ENCODE data around the gene TKFC.

TKFC gene, protein sequence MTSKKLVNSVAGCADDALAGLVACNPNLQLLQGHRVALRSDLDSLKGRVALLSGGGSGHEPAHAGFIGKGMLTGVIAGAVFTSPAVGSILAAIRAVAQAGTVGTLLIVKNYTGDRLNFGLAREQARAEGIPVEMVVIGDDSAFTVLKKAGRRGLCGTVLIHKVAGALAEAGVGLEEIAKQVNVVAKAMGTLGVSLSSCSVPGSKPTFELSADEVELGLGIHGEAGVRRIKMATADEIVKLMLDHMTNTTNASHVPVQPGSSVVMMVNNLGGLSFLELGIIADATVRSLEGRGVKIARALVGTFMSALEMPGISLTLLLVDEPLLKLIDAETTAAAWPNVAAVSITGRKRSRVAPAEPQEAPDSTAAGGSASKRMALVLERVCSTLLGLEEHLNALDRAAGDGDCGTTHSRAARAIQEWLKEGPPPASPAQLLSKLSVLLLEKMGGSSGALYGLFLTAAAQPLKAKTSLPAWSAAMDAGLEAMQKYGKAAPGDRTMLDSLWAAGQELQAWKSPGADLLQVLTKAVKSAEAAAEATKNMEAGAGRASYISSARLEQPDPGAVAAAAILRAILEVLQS

DNA sequence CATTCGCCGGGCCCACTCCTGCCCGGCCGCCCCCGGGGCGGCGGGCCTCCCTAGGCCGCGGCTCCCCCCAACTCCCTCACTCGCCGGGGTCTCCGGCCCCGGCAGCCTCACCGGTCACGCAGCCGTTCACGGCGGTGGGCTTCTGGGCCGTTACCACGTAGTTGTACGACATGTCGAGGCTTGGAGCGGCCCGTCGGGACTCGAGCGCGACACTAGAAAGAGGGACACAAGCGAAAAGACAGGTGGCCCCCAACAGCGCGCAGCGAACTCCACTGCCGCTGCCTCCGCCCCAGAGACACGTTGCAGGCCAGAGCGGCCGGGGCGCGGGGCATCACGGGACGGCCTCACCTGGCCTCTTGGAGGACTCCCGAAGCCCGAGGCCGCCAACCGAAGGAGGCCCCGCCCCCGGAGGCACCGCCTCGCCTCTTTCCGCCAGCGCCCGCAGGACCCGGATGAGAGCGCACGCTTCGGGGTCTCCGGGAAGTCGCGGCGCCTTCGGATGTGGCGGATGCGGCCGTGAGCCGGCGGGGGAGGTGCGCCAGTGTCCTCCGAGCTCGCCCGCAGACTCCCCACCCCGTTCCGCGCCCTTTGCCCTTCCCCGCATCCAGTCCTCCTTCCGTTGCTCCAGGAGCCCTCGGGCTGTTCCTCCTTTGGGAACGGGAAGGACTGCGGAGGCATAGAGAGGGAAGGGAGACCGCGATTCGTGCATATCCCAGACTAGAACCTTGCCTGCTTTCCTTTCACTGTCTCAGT is at the start of gene TKFC, which contains the start of gene DDB1:
TSS of gene TKFC (plus strand) at position 432 of the 753 bp plus-strand sequence. CDS start 1,501 bp downstream, outside the sequence.
TSS of gene DDB1 (minus strand) at position 309 of the 753 bp plus-strand sequence. CDS start at position 172, 137 bp downstream.
- peak; percentile 83 to 93 (median 84) for DNase-seq

DNA sequence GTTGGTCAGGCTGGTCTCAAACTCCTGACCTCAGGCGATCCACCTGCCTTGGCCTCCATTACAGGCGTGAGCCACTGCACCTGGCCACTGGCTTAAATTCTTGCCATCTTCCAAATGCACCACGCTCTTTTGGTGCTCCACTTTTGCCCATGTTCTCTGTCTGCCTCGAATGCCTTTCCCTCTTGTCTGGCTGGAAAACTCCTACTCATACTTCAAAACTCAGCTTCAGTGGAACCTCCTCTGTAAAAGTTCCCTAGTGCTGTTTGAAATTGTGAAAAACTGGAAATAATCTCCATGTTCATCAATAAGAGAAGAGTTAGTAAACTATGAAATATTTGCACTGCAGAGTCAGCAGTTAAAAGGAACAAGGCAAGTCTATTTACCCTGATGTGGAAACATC is 49.4 kb upstream of the TKFC start:
- no peak for DNase-seq

DNA sequence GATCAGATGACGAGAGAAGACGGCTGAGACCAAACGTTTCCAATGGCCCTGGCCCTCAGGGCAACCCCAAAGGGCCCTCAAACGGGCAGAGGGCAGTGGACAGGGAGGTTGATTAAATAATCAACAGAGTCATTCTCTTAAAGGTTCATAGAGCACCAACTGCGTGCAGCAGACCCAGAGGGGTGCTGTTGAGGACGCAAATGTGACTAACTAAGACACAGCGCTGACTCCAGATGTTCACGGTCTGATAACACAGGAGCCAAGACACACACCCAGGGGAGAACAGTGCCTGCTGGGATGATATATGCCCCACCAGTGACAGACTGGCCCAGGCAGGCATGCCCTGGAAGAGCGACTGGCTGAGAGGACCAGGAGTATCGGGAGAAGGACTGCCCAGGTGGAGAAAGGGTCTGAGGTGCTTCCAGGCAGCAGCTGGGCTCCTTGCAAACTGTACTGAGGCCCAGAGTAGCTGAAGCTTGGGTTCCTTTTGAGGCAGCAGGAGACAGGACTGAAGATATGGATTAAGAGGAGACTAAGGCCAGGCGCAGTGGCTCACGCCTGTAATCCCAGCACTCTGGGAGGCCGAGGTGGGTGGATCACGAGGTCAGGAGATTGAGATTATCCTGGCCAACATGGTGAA is 45.6 kb upstream of the TKFC start:
- DNase-seq: no peak

DNA sequence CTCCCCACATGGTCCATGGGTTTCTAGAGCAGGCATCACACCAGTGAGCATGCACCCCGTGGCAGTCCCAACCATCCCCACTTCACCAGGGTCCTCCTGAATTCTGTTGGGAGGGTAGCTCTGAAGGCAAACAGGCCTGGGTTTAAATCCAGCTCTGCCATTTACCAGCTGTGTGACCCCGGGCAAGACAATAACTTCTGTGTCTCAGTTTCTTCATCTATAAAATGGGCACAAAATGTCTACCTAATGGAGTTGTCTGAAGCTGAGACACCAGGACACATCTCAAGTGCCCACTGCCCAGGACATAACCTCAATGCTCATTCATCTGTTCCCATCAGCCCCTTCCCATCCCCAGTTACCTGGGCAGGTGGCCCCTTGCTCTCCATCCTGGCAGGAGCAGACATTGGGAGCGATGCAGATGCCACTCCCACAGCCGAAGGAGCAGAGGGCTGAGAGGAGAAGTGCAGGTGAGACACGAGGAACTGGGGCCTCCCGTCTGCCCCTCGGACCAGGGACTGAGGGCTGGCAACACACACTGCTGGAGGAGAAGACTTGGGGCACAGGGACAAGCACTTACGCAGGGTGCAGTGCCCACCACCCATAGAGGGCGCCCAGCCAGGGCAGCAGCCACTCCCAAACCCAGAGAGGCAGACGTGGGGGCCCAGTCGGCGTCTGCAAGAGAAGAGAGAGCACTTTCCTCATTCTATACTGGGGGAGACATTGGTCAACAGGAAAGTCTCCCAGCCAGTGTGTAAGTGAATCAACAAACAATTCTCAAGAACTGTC is 41.9 kb upstream of the TKFC start:
- no peak for DNase-seq

DNA sequence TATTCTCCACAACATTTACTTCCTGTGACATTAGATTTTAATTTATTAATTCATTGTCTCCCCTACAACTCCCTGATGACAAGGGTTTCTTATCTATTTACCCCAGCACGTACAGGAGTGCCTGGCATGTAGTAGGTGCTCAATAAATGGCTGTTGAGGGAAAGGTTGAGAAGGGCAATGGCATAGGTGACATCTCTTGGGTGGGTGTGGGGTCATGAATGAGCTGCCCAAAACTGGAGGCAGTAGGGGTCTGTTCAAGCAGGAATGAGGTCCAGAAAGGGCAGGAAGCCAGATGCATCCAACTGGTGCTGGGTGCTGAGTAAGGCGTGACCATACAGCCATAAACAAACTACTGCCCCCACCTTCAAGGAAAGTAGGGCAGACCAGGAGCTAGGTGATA is 40.7 kb upstream of the TKFC start:
- no peak for DNase-seq

- peak; percentile 67 to 71 (median 69) for DNase-seq
Observed at GRCh38 chr11:61293867-61294716, 38.9 kb upstream of the TKFC start.

DNA sequence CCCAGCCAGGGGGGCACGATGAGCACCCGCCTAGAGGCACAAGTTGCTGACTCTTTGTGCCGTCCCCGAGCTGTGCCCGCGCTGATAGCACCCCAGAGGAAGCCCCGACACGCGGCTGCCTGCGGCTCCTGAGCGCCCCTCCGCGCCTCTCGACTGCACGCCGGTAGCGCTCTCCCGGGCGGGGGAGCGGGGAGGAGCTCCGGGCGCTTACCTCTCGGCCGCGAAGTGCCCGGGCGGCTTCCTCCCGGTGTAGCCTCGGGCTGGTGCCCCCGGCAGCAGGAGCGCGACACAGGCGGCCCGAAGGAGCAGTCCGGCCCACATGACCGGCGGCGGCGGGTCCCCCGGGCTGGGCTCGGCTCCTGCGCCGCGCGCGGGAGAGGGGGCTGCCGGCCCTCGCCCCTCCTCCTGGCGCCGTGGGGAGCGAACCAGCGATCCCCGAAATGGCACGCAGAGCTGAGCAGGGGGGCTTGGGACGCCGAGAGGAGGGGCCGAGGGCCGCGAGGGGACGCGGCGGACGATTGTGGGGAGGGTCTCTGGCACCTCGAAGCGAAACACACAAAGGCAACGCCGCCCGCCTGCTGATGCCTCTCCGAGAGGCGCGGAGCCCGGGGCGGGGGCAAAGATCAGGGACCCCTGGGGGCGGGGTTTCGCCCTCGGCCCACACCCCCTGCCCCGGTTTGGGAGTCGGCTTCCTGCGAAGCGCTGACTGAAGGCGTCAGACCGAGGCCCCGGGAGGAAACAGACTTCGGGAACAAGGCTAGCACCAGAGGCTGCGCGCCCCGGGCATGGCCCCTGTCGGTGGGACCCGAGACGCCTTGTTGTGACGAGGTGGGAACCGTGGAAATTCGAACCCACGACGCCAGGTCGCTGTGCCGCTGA is 38.1 kb upstream of the TKFC start, which contains the start of gene VWCE:
TSS of gene VWCE (minus strand) at position 600 of the 879 bp plus-strand sequence. CDS start at position 321, 279 bp downstream.
- DNase-seq: peak; percentile 56 to 80 (median 59)

DNA sequence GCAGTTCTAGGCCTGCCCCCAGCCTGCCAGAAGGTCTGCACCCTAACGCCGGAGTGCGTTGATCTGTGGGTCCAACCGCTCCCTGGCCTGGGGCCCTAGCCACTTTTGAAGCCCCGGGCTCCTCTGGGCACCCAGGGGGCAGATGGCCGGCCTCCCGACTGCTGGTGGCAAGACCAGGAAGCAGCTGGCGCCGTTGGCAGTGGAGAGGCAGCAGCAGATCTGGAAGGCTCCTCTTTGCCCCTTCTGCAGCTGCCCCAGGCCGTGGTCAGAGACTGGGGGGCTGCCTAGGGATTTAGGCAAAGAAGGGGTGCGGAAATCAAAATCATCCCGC is 37.5 kb upstream of the TKFC start:
- no peak for DNase-seq

DNA sequence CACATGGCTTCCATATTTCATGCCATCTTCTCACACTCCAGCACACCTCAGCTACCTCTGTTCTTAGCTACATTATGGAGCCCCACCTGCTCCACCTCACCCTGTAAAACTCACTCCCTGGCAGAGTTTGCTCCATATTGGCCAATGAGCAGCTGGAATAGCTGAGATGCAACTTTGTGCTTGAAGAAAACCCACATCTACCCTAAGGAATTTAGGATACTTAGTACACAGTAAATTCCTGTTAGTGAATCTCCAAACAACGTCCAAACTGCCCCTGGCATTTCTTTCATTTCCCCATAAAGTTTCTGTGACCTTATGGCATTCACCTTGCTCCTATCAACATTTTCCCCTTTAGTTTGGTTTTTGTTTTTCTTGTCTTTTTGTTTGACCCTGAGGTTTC is 35.7 kb upstream of the TKFC start:
- no peak for DNase-seq

- DNase-seq: peak; percentile 72 to 74 (median 72)
Observed at GRCh38 chr11:61297746-61298145, 35.3 kb upstream of the TKFC start.

GRCh38 chr11:61298663-61299244 is 34.3 kb upstream of the TKFC start:
- no peak for DNase-seq

GRCh38 chr11:61302550-61302949 is 30.5 kb upstream of the TKFC start:
- no peak for DNase-seq

- no peak for DNase-seq
Observed at GRCh38 chr11:61303725-61304124, 29.3 kb upstream of the TKFC start.

DNA sequence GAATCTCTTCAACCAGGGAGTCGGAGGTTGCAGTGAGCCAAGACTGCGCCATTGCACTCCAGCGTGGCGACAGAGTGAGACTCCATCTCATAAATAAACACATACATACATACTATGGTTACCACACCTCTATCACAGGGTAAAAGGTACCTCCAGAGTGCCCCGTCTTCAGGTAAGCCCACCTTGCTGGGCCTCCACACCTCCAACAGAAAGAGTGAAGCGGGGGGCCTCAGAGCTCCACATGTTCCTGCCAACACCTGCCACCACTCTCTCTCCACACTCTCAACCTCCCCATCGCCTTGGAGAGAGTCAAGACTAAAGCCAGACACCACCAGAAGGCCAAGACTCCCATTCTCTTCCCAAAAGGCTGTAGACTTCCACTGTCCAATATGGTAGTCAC is 27.6 kb upstream of the TKFC start:
- no peak for DNase-seq

DNA sequence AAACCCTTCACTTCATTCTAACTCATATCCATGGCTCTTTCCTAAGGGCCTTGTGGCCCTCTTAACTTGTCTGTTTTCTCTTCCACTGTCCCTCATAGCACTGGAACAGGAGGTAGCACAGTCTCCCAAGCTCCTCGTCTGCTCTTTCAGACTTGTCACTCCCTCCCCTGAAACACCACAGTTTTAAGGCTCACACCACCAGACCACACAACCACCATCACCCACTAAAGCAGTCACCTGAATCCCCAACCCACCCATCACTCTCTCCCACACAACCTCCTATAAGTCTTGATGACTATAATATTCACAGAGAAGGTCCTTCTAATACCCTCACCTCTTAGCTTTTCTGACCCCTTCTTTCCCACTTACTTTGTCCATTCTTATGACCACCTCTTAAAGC is 26.8 kb upstream of the TKFC start:
- no peak for DNase-seq

DNA sequence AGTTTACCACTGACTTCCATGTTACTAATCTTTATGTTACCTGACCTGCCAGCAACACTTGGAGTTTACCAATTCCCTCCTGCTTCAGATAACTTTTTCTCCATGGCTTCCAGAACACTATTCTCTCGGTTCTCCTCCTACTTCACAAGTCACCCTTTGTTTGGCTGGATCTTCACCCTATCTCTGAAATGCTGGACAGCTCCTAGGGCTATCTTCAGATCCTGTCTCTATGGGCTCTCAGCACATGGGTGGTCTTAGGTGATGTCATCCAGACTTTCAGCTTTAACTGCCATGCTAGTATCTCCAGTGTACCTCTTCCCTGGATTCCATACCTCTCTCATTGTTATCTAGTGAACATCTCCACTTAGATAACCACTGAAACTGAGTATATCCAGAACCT is 25.7 kb upstream of the TKFC start:
- DNase-seq: no peak

GRCh38 chr11:61309141-61309540 is 23.9 kb upstream of the TKFC start:
- no peak for DNase-seq

DNA sequence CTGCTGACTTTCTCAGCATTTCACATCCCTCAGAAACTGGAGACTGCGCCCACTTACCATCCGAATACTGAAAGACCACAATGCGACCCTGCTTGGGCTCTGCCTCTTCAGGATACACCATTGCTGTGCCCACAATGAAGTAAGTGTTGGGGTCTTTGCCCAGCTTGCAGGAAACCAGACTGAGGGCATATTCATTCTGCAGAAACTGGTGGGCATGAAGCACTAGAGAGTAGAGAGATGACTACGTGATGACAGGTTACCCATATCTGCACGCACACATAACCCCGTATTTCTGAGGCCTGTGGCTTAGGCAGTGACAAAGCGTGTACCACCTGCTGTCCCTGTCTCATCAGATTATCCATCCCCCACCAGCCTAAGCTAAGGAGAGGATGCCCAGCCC is 23.3 kb upstream of the TKFC start:
- no peak for DNase-seq

DNA sequence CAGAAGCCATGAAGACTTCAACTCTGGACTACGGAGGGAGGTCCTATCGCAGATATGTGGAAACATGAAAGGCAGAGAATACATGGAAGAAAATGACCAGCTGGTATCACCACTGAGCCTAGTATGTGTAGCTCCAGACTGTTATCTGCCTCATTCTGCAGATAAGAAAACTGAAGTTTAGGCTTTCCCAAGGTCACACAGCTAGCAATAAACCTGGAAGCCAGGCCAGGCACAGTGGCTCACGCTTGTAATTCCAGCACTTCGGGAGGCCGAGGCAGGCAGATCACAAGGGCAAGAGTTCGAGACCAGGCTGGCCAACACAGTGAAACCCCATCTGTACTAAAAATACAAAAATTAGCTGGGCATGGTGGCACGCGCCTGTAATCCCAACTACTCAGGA is 22.3 kb upstream of the TKFC start:
- no peak for DNase-seq

GRCh38 chr11:61315260-61315659 is 17.8 kb upstream of the TKFC start:
- no peak for DNase-seq

Data from suppressor macrophage treated with lipopolysaccharide for 1 hour (primary cell).